ENCODE results near the gene PDE11A.

PDE11A gene

GRCh38 chr2:177606636-177607035 is 465.9 kb downstream of the PDE11A start:
- H3K36me3 ChIP-seq (ENCODE audit: low read length), result no peaks in the 10 kb centered on the region
- H3K9me3 ChIP-seq (ENCODE audit: insufficient read depth, low read length), result no peaks in the 10 kb centered on the region
- H3K27me3 ChIP-seq (ENCODE audit: low read length), result no peaks in the 10 kb centered on the region
- H3K4me2 ChIP-seq (ENCODE audit: low read depth, low read length, poor library complexity, severe bottlenecking), result no peak overlapping the region
- H3K79me2 ChIP-seq (ENCODE audit: insufficient read depth, low read length), result no peaks in the 10 kb centered on the region
- H3K9ac ChIP-seq (ENCODE audit: low read length), result no peak overlapping the region
- H3K4me3 ChIP-seq (ENCODE audit: insufficient read depth, low read length, poor library complexity, severe bottlenecking), result no peak overlapping the region
- no peaks in the 10 kb centered on the region for H3F3A ChIP-seq (ENCODE audit: insufficient read depth)
- no peak overlapping the region for H2AFZ ChIP-seq (ENCODE audit: low read depth, low read length, severe bottlenecking)
- H4K20me1 ChIP-seq (ENCODE audit: low read depth, low read length), result no peaks in the 10 kb centered on the region
- no peaks in the 10 kb centered on the region for H3K9me2 ChIP-seq (replicated peaks; ENCODE audit: insufficient read depth, low read length)
- TF ChIP-seq CTCF (IDR thresholded peaks at IDR 0.05; ENCODE audit: insufficient read depth, low read length, poor library complexity, severe bottlenecking) (no peak), EZH2phosphoT487 (conservative IDR thresholded peaks at IDR 0.05; ENCODE audit: low read length) (no peak)
- no peak overlapping the region for H3K27ac ChIP-seq (ENCODE audit: low read depth, low read length)

GRCh38 chr2:177604271-177605065 is 468.1 kb downstream of the PDE11A start:
- Histone ChIP-seq H3K4me2 (ENCODE audit: low read depth, low read length, poor library complexity, severe bottlenecking) (no peak overlapping the region), H3K9ac (ENCODE audit: low read length) (no peak overlapping the region), H2AFZ (ENCODE audit: low read depth, low read length, severe bottlenecking) (no peak overlapping the region)

GRCh38 chr2:177603768-177604167 is 468.8 kb downstream of the PDE11A start:
- Histone ChIP-seq H2AFZ (ENCODE audit: low read depth, low read length, severe bottlenecking) (no peak overlapping the region), H3K4me2 (ENCODE audit: low read depth, low read length, poor library complexity, severe bottlenecking) (no peak overlapping the region), H3K27ac (ENCODE audit: low read depth, low read length) (no peak overlapping the region), H3K27me3 (ENCODE audit: low read length) (no peaks in the 10 kb centered on the region), H3K79me2 (ENCODE audit: insufficient read depth, low read length) (no peaks in the 10 kb centered on the region), H3K9me3 (ENCODE audit: insufficient read depth, low read length) (no peaks in the 10 kb centered on the region), H3K36me3 (ENCODE audit: low read length) (no peaks in the 10 kb centered on the region), H4K20me1 (ENCODE audit: low read depth, low read length) (no peaks in the 10 kb centered on the region), H3K9ac (ENCODE audit: low read length) (no peak overlapping the region), H3K4me3 (ENCODE audit: insufficient read depth, low read length, poor library complexity, severe bottlenecking) (no peak overlapping the region), H3F3A (ENCODE audit: insufficient read depth) (no peaks in the 10 kb centered on the region), H3K9me2 (replicated peaks; ENCODE audit: insufficient read depth, low read length) (no peaks in the 10 kb centered on the region)
- TF ChIP-seq EZH2phosphoT487 (conservative IDR thresholded peaks at IDR 0.05; ENCODE audit: low read length) (no peak), CTCF (IDR thresholded peaks at IDR 0.05; ENCODE audit: insufficient read depth, low read length, poor library complexity, severe bottlenecking) (no peak)

More at GRCh38 chr2:177604271-177605065, 468.1 kb downstream of the PDE11A start:
- Histone ChIP-seq H3K27me3 (ENCODE audit: low read length) (no peaks in the 10 kb centered on the region), H4K20me1 (ENCODE audit: low read depth, low read length) (no peaks in the 10 kb centered on the region), H3K36me3 (ENCODE audit: low read length) (no peaks in the 10 kb centered on the region), H3K9me3 (ENCODE audit: insufficient read depth, low read length) (no peaks in the 10 kb centered on the region), H3K4me3 (ENCODE audit: insufficient read depth, low read length, poor library complexity, severe bottlenecking) (no peak overlapping the region), H3K79me2 (ENCODE audit: insufficient read depth, low read length) (no peaks in the 10 kb centered on the region), H3F3A (ENCODE audit: insufficient read depth) (no peaks in the 10 kb centered on the region), H3K9me2 (replicated peaks; ENCODE audit: insufficient read depth, low read length) (no peaks in the 10 kb centered on the region), H3K27ac (ENCODE audit: low read depth, low read length) (no peak overlapping the region)
- TF ChIP-seq CTCF (IDR thresholded peaks at IDR 0.05; ENCODE audit: insufficient read depth, low read length, poor library complexity, severe bottlenecking) (peak; percentile 69), EZH2phosphoT487 (conservative IDR thresholded peaks at IDR 0.05; ENCODE audit: low read length) (no peak)

Measured in SU-DHL-6 (cell line).